Iris pigment epithelial cell (primary cell): Measurements from ENCODE around the gene ACOX1.
A peak's percentile ranks its signal among the peaks of the same experiment; 100 is the strongest.

Experiments
- DNase-seq: peaks from one replicate; pipeline ENCODE4 v3.0.0-alpha.2; 2011; ENCODE audit warnings: low read depth

The ACOX1 gene

DNA sequence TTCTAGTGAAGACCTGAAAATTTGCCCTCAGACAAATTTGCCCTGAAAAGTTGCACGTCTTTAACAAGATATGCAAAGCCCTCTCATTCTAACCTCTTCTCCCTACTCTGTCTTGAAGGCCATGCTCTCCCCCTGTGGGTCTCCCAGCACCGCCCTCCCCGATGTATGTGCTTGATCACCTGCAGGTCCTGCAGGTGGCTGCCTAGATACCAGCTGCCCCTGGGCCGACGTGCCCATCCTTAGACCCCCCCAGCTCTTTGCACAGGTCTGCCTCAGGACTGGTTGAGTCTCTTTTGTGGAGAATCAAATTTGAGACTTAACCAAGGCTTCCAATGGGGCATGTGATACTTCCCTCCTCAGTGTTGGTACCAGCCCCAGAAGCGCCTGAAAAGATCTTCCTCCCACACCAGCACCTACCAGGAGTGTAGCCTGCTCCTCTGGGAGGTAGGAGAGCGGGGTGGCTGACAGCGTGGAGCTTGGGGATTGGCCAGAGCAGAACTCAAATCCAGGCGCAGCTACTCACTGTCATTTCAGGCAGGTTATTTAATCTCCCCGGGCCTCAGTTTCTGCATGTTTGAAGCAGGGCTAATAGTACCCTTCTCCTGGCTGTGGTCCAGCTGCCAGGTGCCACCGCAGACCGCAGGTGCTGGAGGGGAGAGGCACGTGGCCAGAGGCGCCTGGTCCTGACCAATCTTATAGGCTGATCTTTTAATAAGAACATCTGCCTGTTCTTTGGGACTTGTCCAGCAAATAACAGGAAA lies 69.7 kb downstream of the ACOX1 start:
- no peak for DNase-seq

DNA sequence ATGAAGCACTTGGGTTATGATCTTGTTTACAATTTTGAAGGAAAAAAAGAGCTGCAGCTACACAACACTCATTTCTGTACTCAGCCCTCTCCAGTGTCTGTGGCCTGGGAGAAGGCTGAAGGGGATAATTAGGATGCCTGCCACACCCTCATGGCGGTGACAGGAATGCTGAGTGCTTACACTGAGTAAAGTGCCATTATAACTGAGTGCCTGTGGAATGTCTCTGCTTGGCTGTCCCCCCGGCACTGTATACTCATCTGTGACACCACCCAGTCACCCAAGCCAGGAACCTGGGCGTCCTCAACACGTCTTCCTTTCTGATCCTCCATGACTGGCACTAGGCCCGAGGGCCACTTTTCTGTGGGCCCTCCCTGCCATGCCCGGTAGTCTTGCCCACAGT lies 70.8 kb downstream of the ACOX1 start:
- no peak for DNase-seq

DNA sequence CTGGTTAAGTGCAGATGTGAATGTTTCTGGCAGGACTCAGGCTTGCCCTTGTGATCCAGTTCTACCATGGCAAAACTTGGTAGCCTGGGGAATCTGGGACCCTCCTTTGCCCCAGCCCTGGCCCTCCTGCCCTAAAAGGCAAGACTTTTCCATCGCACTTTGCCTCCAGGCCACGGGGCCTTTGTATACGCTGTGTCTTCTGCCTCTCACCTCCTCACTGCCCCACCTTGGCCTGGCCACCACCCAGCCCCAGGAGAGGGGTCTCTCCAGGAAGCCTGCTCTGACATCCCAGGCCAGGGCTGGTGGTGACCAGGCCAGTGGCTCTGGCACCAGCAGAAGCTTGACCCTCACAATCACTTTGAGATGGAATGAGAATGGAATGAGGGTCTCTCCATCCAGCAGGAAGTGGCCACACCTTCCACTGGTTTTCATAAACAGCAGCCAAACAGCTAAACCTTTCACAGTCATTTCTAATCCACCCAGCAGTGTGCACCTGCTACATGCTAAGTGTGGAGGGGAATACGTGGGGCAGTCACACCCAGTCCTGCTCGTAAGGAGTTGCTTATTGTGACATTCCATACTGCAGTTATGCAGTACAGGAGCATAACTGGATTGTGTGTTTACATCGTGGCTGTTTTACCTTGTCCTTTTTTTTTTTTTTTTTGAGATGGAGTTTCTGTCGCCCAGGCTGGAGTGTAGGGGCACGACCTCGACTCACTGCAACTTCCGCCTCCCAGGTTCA lies 72.7 kb downstream of the ACOX1 start:
- DNase-seq = no peak

DNA sequence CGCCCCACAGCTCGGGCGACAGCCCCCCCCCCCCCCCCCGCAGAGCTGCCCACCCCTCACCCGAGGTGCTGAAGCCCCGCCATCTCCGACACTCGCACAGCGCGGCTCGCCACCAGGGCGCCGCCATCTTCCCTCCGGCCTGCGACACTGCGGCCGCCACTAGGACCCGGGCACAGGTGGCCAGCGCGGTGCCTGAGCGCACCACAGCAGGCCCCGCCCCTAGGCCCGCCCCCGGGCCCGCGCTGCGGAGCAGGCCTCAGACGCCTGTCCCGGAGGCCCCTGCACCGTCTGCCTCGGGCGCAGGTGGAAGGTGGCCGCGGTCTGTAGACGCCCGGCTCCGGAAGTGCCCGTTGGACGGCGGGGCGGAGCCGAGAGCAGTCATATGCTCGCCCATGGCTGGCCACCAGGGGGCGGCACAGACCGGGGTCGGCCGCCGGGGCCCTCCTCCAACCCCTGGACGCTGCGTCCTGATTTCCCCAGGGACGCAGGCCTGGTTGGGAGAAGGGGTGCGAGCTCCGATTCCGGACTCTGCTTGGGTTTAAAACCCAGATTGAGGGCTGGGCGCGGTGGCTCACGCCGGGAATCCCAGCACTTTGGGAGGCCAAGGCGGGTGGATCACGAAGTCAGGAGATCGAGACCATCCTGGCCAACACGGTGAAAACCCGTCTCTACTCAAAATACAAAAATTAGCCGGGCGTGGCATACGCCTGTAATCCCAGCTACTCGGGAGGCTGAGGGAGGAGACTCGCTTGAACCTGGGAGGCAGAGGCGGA lies 74.0 kb downstream of the ACOX1 start, which contains the start of gene MRPL38:
Gene MRPL38, minus strand, starts transcription at position 136 of the 773 bp plus-strand sequence. Its CDS starts 9 bp downstream, at position 127.
- peak; percentile 92 for DNase-seq

DNA sequence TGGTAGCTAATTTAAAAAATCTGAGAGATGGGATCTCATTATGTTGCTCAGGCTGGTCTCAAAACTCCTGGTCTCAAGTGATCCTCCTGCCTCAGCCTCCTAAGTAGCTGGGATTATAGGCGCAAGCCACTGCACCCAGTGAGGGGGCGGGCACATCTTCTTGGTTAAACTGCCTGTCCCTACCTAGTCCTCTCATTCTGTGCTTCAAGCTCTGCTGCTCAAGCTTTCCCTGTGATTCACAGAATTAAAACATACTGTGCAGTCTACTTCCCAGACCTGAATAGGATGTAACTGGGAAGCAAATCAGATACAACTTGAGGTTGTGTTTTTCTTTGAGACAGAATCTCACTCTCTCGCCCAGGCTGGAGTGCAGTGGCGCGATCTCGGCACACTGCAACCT lies 76.6 kb downstream of the ACOX1 start:
- DNase-seq = no peak

DNA sequence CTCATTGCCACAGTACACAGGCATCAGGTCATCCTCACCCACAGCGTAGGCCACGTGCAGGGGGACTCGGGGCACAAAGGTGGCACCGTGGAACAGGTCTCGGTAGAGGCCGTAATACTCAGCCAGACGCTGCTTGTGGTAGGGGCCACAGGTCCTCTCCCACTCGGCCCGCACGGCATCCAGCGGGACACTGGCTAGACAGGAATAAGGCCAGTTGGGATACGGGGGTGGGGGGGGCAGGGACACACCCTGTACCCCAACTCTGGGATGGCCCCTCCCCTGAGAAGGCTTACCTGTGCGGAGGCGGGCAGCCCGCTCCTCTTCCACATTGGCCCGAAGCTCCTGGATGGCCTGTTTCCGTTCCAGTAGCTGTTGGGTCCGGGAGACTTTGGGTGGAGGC lies 77.2 kb downstream of the ACOX1 start:
- DNase-seq = no peak

DNA sequence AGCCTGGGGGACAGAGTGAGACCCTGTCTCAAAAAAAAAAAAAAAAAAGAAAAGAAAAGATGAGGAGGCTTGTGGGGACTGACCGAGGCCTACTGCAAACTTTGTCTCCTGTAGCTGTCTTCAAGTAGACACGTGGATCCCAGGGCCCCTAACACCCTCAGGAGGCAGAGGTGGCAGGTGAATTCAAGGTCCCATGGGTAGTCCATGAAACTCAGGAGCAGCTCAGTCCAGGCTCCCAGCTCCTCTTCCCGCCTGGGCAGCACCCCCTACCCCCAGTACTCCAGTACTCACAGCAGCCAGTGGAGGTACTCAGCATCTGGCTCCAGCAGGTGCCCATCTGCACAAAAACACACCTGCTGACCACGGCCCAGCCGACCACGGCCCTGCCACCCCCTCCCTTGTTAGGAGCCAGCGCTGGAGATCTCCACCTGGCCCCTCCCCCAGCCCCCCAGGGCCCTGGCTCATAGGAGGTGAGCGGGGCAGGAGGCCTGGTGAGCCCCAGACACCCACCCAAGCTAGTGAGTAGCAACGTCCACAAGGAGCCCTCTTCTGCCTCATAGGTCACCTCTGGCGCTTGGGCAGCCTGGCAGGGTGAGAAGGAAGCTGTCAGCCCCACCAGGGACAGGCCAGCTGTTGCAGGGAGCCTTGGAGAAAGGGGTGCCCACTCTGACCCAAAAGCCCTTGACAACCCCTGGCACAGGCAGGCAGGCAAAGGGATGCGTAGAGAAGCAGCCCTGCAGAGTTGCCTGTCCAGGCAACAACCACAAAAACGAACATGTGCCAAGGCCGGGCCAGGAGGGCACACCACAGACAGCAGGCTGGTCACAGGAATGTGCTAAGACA lies 78.1 kb downstream of the ACOX1 start:
- no peak for DNase-seq

DNA sequence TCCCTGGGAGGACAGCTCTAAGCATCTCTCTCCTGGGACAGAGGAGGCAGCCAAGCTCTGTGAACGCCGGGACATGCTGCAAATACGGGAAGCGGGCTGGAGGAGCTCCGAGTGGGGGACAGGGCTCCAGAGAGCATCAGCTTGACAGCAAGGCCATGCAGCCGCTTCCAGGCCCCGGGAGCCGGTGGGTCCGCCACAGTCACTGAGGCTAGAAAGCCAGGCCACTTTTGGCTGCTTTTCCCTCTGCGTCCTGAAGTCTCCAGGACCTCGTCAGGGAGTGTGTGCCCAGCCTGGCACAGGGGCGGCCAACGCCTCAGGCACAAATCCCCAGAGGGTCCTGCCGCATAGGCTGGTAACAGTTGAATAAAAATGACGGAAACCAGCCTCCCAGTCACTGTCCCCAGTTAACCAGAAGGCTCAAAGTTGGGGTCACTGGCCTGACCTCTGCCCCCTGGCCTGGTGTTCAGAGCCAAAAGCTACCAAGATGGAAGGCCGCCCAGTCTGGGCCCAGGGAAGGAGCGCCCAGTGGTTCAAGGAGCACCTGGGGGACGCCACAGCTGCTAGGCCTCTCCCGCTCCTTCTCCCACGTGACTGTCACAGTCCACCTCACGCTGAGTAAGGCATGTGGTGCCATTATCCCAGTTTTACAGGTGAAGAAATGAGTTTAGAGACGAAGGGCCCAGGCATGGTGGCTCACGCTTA lies 79.0 kb downstream of the ACOX1 start:
- DNase-seq = no peak

DNA sequence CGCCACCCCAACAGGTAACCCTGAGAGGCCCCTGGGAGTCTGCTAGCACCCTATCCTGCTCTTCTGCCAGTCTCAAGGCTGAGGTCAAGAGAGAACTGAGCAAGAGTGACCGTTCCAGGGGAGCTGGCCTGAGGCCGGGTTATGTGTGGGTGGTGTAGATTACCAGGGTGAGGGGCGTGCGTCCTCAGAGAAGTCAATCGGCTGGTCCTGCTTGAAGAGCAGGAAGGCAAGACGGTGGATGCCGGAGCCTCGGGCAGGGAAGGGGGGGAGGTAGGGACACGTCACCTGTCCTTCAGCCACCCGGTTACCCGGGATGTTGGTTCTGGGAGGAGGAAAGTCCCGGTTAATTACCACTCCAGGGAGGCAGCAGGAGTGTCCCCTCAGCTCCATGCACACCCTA lies 79.6 kb downstream of the ACOX1 start:
- DNase-seq = no peak

DNA sequence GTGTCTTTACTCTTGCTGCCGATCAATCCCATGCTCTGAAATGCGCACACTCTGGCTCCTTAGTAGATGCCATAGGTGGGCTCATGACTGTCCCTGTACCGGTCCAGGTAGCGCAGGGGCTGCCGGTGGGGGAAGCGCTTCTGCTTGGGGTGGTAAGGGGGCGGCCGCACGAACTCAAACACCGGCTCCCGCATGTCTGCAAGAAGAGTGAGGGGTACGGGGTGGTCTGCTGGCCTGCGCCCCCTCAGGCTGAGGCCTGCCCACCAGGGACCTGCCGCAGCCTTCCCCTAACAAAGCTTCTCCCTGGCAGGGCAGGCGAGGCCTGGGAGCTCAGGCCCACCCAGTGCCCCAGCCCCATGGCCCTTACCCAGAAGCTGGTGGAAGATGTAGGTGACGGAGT lies 80.2 kb downstream of the ACOX1 start:
- no peak for DNase-seq

DNA sequence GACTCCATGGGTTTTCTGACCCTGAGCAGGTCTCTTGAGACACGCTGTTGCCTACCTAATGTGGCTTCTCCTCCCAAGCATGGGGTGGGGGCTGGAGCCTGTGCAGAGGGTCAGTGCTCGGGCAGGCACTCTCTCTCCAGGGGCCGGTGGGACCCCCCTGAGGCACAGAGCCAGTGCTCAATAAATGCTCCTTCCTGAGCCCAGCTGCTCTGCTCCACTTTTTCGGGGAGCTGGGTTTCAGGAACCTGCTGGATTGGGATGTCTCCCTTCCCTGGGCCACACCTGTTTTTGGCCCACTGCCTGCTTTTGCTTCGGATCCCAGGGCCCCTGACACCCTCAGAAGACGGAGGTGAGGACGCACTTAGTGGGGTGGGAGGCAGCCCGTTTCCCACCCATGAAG lies 80.9 kb downstream of the ACOX1 start:
- DNase-seq = no peak

DNA sequence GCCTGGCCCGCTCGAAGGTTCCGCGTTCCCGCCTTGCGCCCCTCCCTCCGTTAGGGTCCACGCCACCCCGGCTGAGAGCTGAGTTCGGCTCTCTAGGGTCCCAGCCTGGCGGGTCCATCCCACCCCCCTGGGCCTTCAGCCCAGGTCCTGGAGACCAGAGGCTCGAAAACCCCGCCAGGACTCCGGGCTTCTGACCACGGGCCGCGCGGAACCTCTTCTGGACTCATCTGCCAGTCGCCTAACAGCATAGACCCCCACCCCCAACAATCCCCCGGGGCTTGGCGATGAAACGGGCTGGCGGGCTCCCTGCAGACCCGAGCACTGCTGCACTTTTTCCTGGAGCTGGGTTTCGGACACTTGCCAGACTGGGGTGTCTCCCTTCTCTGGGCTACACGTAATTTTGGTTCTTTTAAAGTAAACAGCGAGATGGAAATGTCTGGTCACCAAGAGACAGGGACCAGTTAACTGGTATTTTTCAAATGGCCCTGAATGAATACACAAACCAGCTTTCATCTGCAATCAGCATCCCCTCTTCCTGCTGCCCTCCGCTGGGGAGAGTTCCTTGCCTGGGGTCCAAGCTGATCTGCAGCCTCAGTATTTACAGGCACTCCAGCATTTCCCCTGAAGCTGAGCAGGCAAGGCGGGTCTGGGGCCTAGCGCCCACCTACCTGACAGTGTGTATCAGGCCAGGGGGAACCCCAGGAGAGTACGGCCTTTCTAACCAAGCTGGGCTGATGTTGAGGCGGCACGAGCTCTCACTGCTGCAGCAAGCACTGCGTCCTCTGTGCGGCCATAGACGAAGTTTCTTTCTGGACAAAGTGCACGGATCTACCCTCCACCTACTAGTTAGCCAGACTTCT lies 81.6 kb downstream of the ACOX1 start:
- no peak for DNase-seq

DNA sequence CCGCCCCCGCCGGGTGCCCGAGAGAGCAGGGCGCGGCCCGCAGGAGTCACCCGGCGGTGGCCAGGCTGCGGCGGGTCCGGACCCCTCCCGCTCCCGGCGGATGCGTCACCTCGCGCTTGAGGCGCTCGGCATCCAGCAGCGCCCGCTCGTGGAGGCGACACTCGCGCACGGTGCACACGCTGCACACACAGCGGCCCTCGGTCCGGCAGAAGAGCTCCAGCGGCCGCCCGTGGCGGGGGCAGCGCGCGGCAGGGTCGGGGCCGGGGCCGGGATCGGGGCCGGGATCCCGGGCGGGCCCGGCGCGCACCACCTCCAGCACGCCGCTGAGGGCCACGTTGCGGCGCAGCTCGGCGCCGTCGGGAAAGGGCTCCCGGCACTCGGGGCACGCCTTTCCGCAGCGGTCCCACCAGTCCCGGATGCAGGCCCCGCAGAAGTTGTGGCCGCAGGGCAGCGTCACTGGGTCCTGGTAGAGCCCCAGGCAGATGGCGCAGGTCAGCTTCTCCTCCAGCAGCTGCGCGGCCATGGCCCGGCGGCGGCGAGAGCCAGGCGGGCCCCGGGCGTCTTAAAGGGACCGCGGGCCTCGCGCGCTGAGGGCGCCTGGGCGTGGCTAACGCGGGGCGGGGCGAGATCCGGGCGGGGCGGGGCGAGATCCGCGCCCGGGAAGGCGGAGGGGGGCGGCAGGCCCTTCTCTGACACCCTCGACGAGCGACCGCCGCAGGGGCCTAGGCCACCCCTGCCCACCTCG lies 82.4 kb downstream of the ACOX1 start, which contains the start of gene TRIM65:
Gene TRIM65, minus strand, starts transcription at position 537 of the 745 bp plus-strand sequence. Its CDS starts 14 bp downstream, at position 523.
- peak; percentile 75 for DNase-seq

DNA sequence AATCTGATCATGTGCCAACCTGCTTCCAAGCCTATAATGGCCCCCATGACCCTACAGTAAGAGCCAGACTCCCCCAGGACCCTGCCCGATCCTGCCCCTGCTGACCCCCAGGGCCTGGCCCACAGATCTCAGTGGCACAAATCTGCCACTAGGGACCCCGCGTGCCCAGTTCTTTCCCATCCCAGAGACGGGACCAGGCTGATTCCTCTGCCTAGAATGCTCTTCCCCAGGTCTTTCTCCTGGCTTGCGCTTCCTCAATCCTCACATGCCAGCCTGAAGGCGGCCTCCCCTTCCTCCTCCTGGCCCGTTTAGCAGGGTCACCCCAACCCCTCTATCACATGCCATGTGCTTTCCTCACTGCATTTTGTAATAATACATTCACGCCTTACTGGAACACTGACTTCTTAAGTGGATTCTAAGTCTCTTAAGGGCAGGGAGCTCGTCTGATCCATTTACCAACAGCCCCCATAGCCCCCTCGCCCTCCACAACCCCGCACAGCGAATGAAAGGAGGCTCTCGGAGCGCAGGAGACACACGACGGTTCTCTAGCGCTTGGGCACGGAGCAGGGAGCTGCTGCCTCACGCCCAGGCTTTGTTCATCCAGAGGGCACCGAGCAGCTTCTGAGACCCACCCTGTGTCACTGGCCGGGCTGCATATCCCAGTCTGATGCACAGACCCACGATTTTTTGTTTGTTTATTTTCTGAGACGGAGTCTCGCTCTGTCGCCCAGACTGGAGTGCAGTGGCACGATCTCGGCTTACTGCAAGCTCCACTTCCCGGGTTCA lies 83.4 kb downstream of the ACOX1 start:
- no peak for DNase-seq

DNA sequence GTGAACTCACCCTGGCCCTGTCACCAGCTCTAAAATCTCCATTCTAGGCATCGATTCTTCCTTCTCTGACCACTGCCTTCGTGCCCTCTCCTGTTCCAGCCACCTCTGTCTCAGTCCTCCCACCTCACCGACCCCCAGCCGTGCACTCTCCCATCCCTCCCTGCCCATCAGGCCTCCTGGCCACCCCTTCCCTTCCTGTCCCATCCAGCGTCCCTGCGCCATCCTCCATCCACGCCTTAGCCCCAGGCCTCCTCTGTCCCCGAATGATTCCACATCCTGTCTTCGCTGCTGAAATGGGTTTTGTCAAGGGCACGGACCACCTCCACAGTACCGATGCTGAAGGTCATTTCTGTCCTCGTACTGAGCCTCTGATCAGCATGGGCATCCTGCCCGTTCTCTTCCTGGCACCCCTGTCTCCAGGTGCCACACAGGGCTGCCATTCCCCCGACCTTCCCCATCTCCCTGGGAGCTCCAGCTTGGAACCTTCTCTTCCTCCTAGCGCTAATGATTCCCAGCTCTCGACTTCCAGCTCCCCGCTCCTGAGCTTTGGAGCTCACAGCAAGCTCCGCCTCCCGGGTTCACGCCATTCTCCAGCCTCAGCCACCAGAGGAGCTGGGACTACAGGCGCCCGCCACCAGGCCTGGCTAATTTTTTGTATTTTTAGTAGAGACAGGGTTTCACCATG lies 84.8 kb downstream of the ACOX1 start:
- no peak for DNase-seq

DNA sequence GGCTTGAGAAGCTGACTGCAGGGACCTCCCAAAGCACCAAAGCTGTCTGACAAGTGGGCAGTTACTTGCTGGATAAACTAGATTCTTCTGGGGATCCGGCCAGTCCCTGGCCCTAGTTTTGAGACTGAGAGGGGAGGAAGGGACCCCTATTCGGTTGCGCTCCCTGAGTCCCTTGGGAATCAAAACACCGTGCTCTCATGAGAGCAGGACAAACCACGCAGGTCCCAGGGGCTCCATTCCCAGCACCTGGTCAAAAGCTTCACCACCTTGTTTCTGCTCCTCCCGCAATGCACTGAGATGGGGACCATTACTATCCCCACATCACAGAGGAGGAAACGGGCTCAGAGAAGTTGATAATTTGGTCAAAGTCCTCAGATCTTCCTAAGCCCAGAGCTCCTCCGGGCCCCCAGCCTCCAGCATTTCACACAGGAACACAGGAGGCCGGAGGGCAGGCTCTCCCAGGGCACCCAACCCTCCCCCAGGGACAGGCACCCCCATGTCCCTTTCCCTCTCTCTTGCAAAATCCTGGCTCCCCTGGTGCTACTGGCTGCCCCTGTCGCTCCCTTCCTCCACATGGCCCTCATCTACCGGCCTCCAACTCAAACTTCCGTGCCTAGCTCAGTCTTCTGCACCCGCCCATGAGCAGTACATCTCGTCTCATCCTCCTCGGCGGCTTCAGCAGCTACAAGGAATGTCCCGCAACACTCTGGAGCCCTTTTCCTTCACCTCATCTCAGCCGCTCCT lies 85.5 kb downstream of the ACOX1 start:
- no peak for DNase-seq

DNA sequence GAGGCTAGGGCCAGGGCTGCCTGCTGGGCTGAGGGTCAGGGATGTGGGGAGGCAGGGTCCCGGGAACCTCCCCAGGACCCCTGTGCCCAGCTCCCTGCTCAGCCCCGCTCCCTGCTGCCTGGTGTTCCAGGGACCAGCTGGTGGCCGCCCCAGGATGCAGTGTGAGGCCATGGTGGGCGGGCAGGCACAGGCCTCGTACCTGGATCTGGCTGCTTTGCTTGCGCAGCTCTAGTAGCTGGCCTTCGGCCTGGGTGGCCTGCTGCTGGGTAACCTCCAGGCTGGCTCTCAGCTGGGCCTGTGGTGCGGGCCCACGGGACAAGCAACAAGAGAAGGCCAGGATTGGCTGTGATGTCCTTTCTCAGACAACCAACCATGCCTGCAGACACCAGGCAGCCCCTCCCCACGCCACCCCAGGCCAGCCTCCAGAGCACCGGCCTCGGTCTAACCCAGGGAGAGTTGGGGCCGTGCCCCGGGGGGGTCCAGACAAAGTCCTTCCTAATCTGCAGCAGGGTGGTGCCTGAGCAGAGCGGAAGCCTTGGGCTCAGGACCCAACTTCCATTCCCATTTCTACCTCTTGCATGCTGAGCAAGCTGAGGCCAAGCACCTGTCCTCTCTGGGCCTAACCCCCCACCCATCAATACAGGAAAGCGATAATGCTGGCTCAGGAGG lies 86.3 kb downstream of the ACOX1 start:
- DNase-seq = no peak
